HepG2 (cell line): ENCODE results near the gene RPL35. TPM values are rescaled to one million over a fixed set of nuclear protein-coding genes. Genes with fewer than 3 reads are reported as not detected.

Experiments used
- ATF3 ChIP-seq: sonication (generic); formaldehyde crosslinking; IDR thresholded peaks from 2 replicates; pipeline ENCODE4 v1.4.0; 2020; ENCODE audit warnings: missing genetic modification reagents
- CEBPB ChIP-seq: IDR thresholded peaks from 2 replicates; pipeline ENCODE4 v1.6.1; 2011; ENCODE audit warnings: low read depth, low read length, improper control_type of control experiment, borderline replicate concordance
- KDM4B ChIP-seq: sonication (generic); formaldehyde crosslinking; IDR thresholded peaks from 2 replicates; pipeline ENCODE4 v1.4.0; 2020; ENCODE audit warnings: missing genetic modification reagents
- MYPOP ChIP-seq: sonication (generic); formaldehyde crosslinking; IDR thresholded peaks from 2 replicates; pipeline ENCODE4 v1.8.1; 2023; ENCODE audit warnings: mild to moderate bottlenecking, moderate library complexity, missing genetic modification reagents
- PAXIP1 ChIP-seq: sonication (generic); formaldehyde crosslinking; conservative IDR thresholded peaks from 2 replicates; pipeline ENCODE4 v1.4.0; 2020; ENCODE audit warnings: mild to moderate bottlenecking, missing genetic modification reagents, moderate library complexity
- RFXAP ChIP-seq: sonication (generic); formaldehyde crosslinking; IDR thresholded peaks from 2 replicates; pipeline ENCODE4 v1.4.0; 2020; ENCODE audit warnings: missing genetic modification reagents, borderline replicate concordance
- ZBTB38 ChIP-seq: sonication (generic); formaldehyde crosslinking; IDR thresholded peaks from 2 replicates; pipeline ENCODE4 v1.5.1; 2020; ENCODE audit warnings: mild to moderate bottlenecking, missing genetic modification reagents
- ZHX2 ChIP-seq, 2 experiments: sonication (generic) in 1 of 2; formaldehyde crosslinking in 1 of 2; IDR thresholded peaks; 2 replicates each; pipeline versions ENCODE4 v1.6.1 to v1.9.0; 2014 to 2022; ENCODE audit warnings: antibody characterized with exemption in 1 of 2, borderline replicate concordance in 1 of 2, inconsistent platforms in 1 of 2, low read depth in 1 of 2, missing genetic modification reagents in 1 of 2
- ZNF382 ChIP-seq: sonication (generic); formaldehyde crosslinking; IDR thresholded peaks from 2 replicates; pipeline ENCODE4 v1.5.0; 2020; ENCODE audit warnings: missing genetic modification reagents, mild to moderate bottlenecking, borderline replicate concordance
- ZNF530 ChIP-seq: sonication (generic); formaldehyde crosslinking; IDR thresholded peaks from 2 replicates; pipeline ENCODE4 v1.5.0; 2020; ENCODE audit warnings: low read depth, mild to moderate bottlenecking, missing genetic modification reagents
- ZSCAN25 ChIP-seq: sonication (generic); formaldehyde crosslinking; IDR thresholded peaks from 2 replicates; pipeline ENCODE4 v1.8.0; 2022; ENCODE audit warnings: mild to moderate bottlenecking, missing genetic modification reagents
- polyA plus RNA-seq, 8 experiments: library from polyadenylated mRNA; depleted of rRNA in 3 of 8; stranded (reverse) in 7 of 8; unstranded in 1 of 8; fragments of >200 nt; fragmentation: Illumina TruSeq in 4 of 8; extraction: Trizol in 4 of 8; gene quantifications; 2 replicates each; pipeline versions ENCODE4 v1.2.1 to v1.2.3, GENCODE V29; 2011 to 2016; ENCODE audit warnings: low read depth in 4 of 8, missing spikeins in 1 of 8, mixed read lengths in 1 of 8; ENCODE audit not compliant: insufficient read depth in 1 of 8
- total RNA-seq, 5 experiments: library from RNA; depleted of rRNA; stranded (reverse); fragments of >200 nt; fragmentation: Illumina TruSeq; extraction: Trizol; gene quantifications; 2 replicates each; pipeline ENCODE4 v1.2.3, GENCODE V29; 2016; ENCODE audit warnings: low read depth in 1 of 5

The RPL35 gene
- total and polyA plus RNA-seq, 2 of the 13 experiments (the other 11 are each of a cell fraction or from before 2014, with no cell fraction given): 2,153 to 2,935 TPM

GRCh38 chr9:124818431-124819281, 43.1 kb downstream of the RPL35 start (continued):
- TF ChIP-seq ZBTB38 (CRISPR knock-in tag) (peak; percentile 42; the same call in 1 of the 2 replicates), KDM4B (CRISPR knock-in tag) (0 out of 2 replicates have a peak, but pooled peaks have one; percentile 27), ZSCAN25 (CRISPR knock-in tag) (0 out of 2 replicates have a peak, but pooled peaks have one; percentile 43), CEBPB (no peak), ZHX2 (IDR thresholded peaks at IDR 0.05; ENCODE audit: low read depth) (no peak), ZHX2 (CRISPR knock-in tag; IDR thresholded peaks at IDR 0.05; ENCODE audit: borderline replicate concordance) (0 out of 2 replicates have a peak, but pooled peaks have one; percentile 76), ZNF382 (CRISPR knock-in tag) (no peak), ATF3 (peak; percentile 47), PAXIP1 (CRISPR knock-in tag) (peak; percentile 44), MYPOP (CRISPR knock-in tag) (0 out of 2 replicates have a peak, but pooled peaks have one; percentile 36), RFXAP (CRISPR knock-in tag) (peak; percentile 56; the same call in 1 of the 2 replicates), ZNF530 (CRISPR knock-in tag) (no peak)
